BE2C (cell line): ENCODE data around the gene EFNB1.

Source experiments
- DNase-seq: peaks from one replicate; pipeline ENCODE4 v3.0.0-alpha.2; 2020
- H3K27me3 ChIP-seq: fragments of 250-450 bp; sonication (Bioruptor Pico); 2 replicates; pipeline ENCODE4 v1.5.1; 2020; ENCODE audit warnings: mild to moderate bottlenecking
- H3K36me3 ChIP-seq: fragments of 250-450 bp; sonication (Bioruptor Pico); 2 replicates; pipeline ENCODE4 v1.5.1; 2020; ENCODE audit warnings: mild to moderate bottlenecking
- H3K4me1 ChIP-seq: fragments of 250-450 bp; sonication (Bioruptor Pico); 2 replicates; pipeline ENCODE4 v1.5.1; 2020
- H3K4me3 ChIP-seq: 2 replicates; pipeline ENCODE4 v1.5.1; 2011; ENCODE audit warnings: low read depth, low read length
- H3K9me3 ChIP-seq: fragments of 250-450 bp; sonication (Bioruptor Pico); 2 replicates; pipeline ENCODE4 v1.5.1; 2020
- TF ChIP-seq, protein P1 (sequence below): IDR thresholded peaks from 2 replicates; pipeline ENCODE4 v1.5.1; 2012; ENCODE audit warnings: mild to moderate bottlenecking, low read depth, low read length

EFNB1 gene

DNA sequence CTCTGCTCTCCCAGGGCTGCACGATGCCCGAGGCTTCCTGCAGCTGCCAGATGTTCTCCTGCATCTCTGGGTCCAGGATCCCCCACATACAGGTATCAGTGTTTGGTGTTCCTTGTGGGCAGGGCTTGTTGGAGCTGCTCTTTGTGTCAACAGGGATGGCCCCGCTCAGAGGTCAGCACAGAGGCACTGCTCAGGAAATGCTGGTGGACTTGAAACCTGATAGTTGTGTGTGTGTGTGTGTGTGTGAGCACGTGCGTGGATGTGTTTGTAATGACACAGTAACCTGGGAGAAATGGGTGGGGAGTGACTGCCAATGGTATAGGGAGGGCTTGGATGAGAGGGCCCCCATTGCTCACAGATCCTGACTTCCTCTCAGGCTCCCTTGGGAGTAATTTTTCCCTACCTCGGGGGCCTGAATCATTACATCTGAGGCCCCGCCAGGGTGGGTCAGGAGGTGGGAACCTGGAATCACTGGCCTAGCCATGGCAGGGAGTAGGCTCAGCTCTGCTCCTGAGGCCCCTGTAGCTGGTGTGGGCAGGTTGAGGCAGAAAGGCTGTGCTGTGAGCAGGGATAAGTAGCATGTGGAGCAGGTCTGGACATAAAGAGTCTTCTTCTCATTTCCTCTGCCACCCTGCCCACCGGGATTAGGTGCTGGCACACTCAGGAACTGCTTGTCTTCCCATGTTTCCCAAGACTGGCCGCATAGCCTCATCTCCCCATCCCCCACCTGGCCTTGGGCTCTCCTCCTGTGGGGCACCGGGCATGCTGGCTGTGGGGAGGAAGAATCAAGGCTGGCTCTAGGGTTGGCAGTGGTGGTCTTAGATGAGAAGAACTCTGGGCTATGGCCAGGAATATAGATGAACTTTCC, 2.5 kb upstream of the EFNB1 start:
- TF ChIP-seq, protein P1, sequence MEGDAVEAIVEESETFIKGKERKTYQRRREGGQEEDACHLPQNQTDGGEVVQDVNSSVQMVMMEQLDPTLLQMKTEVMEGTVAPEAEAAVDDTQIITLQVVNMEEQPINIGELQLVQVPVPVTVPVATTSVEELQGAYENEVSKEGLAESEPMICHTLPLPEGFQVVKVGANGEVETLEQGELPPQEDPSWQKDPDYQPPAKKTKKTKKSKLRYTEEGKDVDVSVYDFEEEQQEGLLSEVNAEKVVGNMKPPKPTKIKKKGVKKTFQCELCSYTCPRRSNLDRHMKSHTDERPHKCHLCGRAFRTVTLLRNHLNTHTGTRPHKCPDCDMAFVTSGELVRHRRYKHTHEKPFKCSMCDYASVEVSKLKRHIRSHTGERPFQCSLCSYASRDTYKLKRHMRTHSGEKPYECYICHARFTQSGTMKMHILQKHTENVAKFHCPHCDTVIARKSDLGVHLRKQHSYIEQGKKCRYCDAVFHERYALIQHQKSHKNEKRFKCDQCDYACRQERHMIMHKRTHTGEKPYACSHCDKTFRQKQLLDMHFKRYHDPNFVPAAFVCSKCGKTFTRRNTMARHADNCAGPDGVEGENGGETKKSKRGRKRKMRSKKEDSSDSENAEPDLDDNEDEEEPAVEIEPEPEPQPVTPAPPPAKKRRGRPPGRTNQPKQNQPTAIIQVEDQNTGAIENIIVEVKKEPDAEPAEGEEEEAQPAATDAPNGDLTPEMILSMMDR: no peak
- no peak for DNase-seq
- no peaks in the 10 kb centered on the region for H3K27me3 ChIP-seq
- H3K4me1 ChIP-seq: no peaks in the 10 kb centered on the region
- no peak overlapping the region for H3K4me3 ChIP-seq
- H3K9me3 ChIP-seq: no peaks in the 10 kb centered on the region
- H3K36me3 ChIP-seq: no peaks in the 10 kb centered on the region

DNA sequence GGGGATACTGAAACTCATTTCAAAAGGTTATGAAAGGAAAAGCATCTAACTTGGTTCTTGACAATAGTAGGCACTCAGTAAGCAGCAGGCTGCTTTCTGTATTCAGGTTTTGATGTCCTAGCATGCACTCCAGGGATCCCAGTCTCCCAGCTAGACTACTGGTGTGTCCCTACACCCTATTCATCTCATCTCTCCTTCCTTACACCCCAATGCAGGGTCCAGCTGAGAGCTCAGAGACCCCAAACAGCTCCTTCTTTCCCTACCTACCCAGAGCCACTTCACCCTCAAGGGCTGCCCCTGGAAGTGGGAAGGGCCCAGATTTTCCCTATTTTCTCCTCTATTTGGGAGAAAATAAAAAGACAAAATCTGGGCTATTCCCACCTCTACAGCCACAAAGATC, 1.6 kb upstream of the EFNB1 start:
- DNase-seq: no peak
- no peaks in the 10 kb centered on the region for H3K9me3 ChIP-seq
- H3K36me3 ChIP-seq: no peaks in the 10 kb centered on the region
- H3K27me3 ChIP-seq: no peaks in the 10 kb centered on the region
- no peaks in the 10 kb centered on the region for H3K4me1 ChIP-seq
- H3K4me3 ChIP-seq: no peak overlapping the region
- TF ChIP-seq, protein P1: no peak

DNA sequence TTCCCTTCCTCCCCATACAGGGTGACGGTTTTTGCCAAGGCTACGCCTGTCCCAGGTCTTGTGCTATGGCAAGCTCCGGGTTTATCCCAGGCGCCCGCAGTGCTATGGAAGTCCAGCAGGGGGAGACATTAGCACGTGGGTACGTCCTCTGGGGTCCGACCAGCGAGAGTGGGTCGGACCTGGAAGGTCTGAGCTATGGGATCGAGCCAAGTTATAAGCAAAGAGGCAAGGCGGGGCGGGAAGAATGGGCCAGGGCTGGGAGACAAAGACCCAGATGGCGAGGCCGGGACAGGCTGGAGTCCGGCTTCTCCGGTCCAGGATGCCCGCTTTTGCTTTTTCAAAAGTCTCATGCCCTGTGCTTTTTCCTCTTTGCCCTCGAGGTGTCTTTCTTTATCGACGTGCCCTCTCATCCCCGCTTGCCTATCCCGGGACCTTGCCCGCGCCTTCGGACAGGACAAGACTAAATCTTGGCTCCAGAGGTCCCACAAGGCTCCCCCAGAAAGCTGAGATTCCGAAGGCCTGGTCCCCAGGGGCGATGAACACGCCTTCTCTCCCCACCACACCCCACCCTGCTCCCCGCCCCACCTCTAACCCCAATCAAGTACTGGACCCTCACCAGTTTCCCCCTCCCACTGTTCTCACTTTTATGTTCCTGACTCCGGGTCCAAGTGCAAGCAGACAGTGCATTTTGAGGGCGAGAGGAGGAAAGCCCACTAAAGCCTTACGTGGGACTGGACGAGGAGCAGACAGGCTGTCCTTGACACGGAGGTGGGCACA, 785 bp upstream of the EFNB1 start:
- Histone ChIP-seq H3K4me1 (no peaks in the 10 kb centered on the region), H3K9me3 (no peaks in the 10 kb centered on the region), H3K4me3 (peak overlapping the region; percentile 70), H3K36me3 (no peaks in the 10 kb centered on the region), H3K27me3 (no peaks in the 10 kb centered on the region)
- peak; percentile 80 for DNase-seq
- TF ChIP-seq, protein P1: peak; percentile 84

DNA sequence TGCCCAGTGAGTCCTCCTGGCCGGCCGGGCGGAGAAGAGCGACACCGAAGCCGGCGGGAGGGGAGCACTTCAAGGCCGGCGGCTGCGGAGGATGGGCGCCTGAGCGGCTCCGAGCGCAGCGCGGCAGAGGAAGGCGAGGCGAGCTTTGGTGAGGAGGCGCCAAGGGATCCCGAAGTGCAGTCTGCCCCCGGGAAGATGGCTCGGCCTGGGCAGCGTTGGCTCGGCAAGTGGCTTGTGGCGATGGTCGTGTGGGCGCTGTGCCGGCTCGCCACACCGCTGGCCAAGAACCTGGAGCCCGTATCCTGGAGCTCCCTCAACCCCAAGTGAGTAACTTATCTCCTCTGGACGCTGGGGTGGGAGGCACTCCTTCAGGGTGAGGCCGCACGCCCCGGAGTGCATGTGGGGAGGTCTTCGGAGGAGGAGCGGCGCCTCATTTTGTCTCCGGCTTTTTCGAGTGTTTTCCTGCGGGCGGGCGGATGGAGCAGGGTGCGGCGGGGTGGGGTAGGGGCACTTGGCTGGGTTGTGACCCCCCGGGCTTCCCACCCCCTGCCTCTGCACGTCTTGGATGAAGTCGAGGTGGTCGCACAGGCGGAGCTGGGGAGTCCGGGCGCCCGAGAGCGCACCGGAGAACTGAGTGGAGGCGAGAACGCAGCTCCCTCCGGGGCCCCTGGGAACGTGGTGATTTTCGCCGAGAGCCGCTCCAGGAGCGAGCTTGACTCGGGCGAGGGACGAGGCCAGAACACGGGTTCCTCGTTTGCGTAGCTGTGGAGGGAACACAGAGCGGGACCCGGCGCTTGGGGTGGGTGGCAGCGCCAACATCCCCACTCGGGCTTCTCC, 979 bp downstream of the EFNB1 start:
- Histone ChIP-seq H3K4me3 (peak overlapping the region; percentile 70), H3K9me3 (no peaks in the 10 kb centered on the region), H3K36me3 (no peaks in the 10 kb centered on the region), H3K27me3 (no peaks in the 10 kb centered on the region), H3K4me1 (no peaks in the 10 kb centered on the region)
- TF ChIP-seq, protein P1: no peak
- DNase-seq: peak; percentile 28

DNA sequence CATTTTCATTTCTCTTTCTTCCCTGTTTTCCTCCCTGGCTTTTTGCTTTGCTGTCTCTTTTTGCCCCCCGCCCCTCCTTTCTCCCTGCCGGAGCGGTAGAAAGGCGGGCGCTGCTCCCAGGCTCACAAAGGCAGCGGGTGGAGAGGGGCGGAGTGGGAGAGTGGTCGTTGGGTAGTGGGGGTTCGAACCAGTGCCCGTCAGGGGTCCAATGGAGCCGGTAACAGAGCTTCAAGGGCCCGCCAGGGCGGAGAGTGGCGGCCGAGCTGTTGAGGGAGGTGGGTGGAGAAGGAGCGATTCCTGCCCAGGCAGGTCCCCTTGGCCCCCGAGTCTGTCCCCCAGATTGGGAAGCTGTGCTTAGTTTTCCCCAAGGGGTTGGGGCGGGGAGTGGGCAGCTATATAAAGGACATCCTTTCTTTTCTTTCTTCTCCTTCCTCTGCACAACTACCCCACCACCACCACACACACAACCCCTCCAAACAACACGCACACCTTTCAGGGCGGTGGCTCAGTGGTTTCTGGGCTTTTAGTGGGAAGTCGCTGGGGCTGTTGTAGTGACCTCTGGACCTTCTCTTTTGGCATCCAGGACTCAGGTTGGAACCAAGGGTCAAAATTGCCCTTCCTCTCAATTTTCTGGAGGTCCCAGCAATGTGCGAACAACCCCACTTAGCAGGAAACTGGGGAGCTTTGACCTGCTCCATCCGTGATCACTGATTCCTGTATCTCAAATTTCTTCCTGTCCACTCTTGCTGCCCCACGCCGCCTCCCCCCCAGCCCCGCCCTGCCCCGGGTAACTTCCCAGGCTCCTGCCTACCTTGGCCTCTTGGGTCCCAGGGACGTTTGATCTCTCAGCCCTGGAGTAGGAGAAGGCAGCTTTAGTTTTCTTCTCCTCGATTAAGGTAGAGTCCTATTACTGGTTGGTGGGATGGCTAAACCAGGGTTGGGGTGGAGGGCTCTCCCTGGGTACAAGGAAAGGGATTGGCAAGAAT, 1.9 kb downstream of the EFNB1 start:
- TF ChIP-seq, protein P1: no peak
- H3K4me1 ChIP-seq: no peaks in the 10 kb centered on the region
- H3K27me3 ChIP-seq: no peaks in the 10 kb centered on the region
- DNase-seq: no peak
- H3K36me3 ChIP-seq: no peaks in the 10 kb centered on the region
- H3K9me3 ChIP-seq: no peaks in the 10 kb centered on the region
- H3K4me3 ChIP-seq: peak overlapping the region; percentile 70
